GM21528 (cell line): ENCODE results near the gene MS4A6A.
A peak's percentile ranks its signal among the peaks of the same experiment; 100 is the strongest.
"Not testable (repeated sequence)": the region's sequence is repeated elsewhere in the genome, so short reads cannot be mapped to it uniquely, and the experiment has no call there.

ENCODE experiments used
- ATAC-seq: cut with Tn5 transposase; IDR thresholded peaks from one replicate; pipeline ENCODE4 v1.9.1; 2021; ENCODE audit warnings: mild to moderate bottlenecking, moderate library complexity; ENCODE audit not compliant: unreplicated experiment, low FRiP score

Gene MS4A6A

DNA sequence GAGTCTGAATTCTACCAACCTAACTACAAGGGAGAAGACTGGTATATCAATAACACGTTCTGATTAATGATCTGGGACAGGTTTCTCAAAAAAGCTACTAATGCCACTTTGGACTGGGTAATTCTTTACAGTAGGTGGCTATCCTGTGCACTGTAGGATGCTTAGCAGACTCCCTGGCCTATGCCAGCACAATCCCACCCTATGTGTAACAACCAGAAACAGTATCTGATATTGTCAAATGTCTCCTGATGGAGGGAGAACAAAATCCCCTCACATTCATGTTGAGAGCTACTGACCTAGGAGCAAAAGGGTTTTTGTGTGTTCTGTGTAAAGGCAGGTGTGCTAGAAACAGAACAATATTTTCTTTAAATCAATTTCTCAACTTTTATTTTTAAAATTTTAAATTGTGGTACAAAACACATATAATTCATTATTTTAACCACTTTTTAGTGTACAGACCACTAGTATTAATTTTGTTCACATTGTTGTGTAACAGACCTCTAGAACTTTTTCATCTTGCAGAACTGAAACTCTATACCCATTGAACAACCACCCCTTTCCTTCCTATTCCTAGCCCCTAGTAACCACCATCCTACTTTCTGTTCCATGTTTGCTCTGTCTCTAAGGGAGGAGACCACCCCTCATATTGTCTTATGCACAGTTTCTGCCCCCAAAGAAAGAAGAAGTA, 2.1 kb upstream of the MS4A6A start:
- peak; percentile 79 for ATAC-seq

DNA sequence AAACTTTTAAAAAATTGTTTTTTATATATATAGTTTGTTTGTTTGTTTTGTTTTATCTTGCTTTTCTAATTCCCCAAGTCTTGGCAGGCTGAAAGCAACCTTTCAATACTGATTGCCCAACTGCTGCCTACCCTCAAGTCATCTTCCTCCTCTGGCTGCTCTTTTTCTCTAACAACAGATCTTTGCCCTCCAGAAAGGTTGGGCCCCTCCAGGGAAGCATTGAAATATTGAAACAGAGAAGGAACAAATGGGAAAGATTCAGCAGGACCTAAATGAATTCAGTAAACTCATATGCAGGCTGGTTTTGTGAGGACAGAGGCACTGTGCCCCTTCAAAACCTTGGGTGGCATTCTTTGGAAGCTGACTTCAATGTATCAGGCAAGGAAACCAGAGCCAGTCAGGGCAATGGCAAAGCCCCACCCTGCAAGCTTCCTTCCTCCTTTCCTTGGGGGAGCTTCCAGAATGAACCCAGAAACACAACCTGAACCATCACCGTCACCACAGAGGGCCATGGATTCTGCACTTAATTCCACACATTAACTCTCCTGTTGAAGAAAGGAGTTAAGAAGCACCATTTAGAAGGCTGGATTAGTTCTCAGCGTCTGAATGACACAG, 815 bp upstream of the MS4A6A start:
- ATAC-seq = no peak

DNA sequence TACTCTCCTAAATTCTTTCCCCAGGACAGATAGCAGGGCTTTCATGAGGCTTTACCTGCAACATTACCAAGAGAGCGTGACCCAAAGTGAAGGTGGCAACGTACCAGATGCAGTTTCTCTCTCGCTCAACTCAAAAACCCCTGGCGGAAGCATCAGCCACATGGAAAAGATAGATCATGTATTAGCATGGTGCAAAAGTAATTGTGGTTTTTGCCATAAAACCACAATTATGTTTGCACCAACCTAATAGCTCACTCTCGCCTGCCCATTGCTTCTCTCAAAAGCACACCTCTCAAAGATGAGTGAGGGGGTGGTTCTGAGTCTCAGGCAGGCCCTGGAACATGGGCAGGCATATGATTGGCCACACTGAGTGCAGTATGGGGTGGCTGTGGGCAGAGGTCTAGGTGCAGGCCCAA, 7.0 kb downstream of the MS4A6A start:
- ATAC-seq = no peak

DNA sequence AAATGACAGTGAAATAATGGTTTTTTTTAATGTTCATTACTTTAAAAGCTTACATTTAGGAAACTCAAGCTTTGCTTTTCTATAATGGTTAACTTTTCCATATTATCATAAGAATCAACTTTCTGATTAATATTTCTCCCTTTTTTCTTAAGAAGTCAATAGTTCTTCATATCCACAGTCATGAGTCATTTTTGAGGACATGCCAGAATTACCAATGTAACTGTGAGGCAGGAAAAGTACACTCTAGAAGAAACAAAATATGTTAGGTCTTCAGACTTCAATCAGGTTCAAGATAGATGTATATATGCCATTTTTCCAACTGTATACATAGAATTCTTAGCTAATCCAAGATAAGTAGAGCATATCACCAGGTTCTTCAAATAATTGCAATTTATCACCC, 10.9 kb downstream of the MS4A6A start:
- no peak for ATAC-seq

DNA sequence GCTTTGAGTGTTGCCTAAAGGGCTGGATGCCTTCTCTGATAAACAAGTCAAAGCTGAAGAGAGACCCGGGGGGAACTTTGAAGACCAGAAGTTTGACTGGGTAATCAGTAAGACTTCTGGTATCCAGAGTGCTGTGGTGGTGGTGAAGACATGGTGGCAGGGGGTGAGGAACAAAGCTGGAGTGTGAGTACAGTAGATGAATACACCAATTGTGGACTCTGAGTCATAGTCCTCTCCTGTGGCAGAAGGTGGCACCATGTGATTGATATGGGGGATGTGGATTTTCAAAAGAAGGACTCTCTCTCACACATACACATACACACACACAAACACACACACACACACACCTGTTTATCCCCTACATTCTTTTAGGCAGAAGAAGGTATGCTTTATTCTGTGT, 12.3 kb downstream of the MS4A6A start:
- no peak for ATAC-seq

DNA sequence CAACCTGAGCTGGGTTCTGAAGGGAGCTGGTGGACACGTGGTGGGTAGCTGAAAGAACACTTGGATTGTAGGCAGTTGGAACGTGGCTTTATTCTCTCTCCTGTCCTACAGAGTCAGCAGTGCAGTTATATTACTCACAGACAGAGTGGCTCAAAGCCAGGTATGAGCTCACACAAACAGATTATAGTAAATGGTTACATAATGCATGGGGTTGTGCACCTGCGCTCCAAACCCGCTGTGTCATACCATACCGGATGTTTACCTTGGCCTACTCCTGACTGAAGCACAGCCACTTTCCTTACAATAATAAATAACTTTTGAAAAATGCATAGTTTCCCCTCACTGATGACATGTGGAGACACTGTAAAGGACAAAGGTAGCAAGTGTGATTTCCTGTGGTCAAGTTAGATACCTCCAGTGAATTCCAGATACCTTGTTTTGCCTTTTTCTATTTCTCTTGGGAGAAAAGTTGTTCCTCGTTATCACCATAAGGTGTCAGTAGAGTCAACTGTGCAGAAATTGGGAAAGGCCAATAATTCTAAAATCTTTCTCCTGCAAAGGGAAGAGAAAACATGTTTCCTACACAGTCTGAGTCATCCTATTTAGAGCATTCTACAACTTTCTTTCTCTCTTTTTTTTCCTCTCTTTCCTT, 13.5 kb downstream of the MS4A6A start:
- no peak for ATAC-seq

DNA sequence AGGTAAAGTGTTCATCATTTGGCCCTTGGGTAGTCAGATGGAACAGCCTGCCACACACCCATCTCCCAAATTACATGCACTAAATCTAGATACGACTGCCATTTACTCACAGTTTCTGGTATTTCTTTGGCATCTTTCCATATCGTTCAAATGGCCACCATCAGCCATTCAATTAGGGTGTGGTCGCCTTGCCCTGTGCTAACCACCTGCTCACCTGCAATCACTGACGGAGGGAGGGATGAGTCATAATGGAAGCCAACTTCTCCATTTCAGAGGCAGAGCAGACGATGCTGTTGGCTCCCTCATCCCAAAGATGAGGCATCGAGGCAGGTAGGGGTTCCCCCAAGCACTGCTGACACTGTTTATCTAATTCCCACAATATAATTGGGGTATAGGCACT, 14.6 kb downstream of the MS4A6A start:
- ATAC-seq = no peak

DNA sequence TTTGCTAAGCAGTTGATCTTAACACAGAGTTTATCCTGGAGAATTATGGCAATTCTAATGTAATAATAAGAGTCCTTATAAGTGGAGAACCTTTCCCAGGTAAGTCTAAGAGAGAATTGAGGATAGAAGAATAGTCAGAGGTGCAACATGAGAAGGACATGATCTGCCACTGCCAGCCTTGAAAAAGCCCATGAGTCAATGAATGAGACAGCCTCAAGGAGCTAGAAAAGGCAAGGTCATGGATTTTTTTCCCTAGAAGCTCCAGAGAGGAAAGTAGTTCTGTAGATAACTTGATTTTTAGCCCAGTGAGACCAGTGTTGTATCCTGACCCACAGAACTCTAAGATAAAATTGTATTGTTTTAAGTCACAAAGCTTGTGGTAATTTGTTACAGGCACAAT, 16.9 kb downstream of the MS4A6A start:
- ATAC-seq = no peak

DNA sequence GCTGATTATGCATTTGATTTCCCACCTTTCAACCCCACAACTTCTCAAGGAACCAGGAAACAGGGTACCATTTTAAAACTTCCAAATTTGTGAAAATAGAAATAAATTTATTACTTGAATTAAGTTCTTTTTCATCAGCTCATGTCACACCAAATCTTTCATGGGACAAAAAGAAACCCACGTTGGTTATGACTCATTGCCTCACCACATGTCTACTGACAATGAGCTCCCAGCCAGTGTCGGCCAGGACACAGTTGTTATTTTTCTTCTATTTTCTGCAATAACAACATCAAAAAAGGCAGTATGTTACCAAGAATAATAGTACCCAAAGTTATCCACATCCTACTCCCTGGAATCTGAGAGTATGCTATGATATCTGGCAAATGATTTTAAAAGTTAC, 17.3 kb downstream of the MS4A6A start:
- no peak for ATAC-seq

DNA sequence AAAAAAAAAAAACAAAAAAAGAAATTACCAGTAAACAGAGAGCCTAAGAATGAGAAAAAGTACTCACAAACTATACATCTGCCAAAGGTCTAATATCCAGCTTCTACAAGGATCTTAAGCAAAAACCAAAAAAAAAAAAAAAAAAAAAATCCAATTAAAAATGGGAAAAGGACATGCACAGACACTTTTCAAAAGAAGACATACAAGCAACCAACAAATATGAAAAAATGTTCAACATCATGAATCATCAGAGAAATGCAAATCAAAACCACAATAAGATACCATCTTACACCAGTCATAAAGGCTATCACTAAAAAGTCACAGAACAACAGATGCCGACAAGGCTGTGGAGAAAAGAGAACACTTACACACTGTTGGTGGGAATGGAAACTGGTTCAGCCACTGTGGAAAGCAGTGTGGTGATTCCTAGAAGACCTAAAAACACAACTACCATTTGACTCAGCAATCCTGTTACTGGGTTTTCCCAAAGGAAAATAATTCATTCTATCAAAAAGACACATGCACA, 18.3 kb downstream of the MS4A6A start:
- ATAC-seq = no peak

DNA sequence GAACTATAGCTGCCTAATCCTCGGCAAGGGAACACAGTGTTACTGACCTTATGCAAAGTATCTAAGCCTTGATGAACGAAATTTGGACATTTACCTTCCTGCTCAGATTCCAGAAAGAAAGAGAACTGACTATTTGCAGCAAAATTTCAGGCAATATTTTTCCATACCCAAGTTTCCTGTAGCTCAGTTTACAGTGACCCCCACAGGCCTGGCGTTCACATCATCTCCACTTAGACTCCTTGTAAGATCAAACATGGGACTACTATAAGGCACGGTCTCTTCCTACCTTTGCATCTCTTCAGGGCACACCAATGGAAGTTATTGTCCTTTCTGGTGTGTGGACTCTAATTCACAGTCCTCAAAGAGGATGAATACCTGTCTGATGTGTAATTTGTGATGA, 21.1 kb downstream of the MS4A6A start:
- no peak for ATAC-seq

DNA sequence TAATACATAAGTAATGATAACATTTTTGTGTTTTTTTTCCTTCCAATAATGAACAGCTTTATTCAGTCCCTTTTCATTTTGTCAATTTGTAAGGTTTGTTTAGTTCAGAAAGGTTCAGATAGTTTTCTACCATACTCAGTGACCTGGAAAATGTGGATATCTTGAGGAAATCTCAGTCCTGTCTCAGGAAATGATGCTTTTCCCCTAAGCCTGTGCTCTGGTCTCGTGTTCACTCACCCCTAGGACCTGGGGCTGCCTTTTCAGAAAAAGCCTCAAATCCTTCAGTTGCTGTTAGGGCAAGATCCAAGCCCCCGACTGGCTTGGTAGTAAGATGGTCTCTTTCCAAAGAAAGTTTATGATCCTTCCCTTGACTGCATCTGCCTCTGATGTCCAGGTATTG, 21.8 kb downstream of the MS4A6A start:
- no peak for ATAC-seq

DNA sequence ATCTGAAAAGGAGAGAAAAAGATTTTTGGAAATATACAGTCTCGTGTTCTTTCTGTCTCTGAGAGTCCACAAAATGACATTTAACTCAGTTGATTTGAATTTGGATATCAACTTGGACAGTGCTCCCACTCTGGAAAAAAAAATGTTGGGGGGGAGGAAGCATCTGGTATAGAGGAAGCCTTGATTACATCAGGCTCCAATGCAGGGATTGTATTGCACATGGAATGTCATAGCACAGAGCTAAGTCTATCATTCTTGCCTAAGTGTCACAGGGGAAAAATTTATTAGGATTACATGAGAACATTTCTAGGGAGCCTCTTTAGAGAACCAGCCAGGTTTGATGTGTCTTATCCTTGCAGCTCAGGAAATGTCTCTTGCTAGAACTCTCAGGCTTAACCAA, 23.0 kb downstream of the MS4A6A start:
- no peak for ATAC-seq

DNA sequence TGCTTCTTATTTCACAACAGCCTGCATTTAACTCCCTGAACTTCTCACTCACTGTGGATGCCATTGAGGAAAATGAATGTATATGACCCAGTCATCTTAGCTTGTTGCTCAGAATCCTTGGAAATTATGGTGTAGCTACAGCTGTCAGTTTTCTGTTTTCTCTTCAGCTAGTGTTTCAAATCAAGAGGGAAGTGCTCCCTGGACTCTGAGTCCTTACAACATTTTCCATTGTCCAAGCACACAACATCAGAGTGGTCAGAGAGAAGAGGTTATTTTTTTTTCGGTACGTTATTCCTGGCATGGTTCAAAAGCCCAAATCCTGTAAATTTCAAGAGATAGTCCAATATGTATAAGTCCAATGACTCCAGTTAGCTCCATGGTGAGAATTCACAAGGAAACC, 23.6 kb downstream of the MS4A6A start:
- ATAC-seq = no peak

DNA sequence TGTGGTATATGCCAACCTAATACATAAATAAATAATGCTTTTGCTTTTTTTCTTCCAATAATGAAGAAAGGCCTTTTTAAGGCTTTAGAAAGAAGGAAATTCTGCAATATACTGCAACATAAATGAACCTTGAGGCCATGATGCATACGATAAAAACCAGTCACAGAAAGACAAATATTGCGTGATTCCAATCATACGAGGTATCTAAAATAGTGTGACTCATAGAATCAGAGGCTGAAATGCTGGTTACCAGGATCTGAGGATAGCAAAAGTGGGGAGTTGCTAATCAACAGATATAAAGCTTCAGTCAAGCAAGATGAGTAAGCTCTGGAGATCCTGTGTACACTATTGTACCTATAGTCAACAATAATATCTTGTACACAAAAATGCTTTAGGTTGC, 24.2 kb downstream of the MS4A6A start:
- no peak for ATAC-seq

DNA sequence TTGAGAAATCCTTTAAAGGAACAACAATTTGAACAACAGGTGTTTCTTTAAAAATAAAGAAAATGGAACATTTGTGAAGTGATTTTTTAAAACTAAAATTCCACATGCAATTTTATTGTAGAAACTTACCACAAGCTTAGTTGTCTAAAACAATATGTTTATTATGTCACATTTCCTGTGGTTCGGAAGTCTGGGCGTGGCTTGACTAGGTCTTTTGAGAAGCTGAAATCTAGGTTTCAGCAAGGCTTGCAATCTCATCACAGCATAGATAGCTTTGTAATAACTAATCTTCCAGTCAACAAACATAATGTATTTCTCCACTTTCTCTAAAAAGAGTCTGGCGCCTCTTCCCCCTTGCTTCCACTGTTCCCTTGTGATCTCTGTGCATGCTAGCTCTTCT, 27.0 kb downstream of the MS4A6A start:
- ATAC-seq = no peak

DNA sequence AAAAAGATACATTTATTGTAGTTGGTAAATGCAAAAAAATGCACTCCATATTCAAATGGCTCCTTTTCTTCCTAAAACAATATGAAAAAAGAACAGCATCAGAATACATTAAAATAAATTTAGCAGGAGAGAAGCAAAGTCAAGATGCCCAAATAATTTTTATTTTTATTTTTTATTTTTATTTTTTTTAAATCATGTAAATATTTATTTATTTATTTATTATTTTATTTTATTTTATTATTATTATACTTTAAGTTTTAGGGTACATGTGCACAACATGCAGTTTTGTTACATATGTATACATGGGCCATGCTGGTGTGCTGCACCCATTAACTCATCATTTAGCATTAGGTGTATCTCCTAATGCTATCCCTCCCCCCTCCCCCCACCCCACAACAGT, 30.2 kb downstream of the MS4A6A start:
- not testable (repeated sequence) for ATAC-seq

DNA sequence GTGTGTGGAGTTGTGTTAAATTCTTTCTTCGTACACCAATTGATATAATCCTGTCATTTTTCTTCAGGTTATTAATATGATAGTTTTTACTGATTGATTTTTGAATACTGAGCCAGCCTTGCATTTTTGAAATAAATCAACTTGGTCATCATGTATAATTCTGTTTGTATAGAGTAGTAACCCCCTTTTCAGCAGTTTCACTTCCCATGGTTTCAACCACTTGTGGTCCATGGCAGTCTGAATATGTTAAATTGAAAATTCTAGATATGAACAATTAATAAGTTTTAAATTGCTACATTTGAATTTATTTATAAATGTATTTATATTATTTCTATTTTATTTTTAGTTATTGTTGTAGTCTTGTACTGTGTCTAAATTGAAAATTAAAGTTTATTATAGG, 32.6 kb downstream of the MS4A6A start:
- ATAC-seq = no peak

DNA sequence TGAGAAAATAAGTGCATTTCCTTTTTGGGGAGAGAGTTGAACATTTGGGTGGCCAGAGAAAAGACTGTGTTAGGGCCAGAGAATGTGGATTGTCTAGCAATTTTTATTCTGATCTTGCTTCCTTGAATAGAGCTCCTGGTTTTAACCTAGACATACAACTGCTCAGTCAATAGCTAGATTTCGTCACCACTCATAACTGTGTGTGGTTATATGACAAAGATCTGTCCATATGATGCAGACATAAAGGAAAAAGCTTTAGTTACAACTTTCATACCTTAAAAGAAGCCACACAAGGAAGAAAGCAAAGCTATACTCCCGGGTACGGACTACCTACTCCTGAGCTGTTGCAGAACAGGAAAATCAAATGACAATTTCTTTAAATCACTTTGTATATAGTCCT, 37.2 kb downstream of the MS4A6A start:
- ATAC-seq = no peak

DNA sequence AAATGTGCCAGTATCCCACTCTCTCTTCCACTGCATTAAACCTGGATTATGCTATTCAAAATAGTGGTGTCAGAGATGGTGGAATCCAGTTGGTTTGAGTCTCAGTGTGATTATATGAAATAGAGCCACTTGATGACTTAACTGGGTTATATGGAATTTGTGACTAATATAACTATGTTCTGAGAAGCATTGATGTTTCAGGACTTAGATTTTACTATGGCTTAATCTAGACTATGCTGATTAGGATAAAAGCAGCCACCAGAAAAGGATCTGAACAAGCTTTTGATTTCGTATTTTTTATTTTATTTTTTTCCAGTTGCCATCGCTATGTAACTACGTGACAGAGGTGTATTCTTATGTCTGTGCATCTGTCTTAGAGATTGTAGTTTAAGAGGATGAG, 39.1 kb downstream of the MS4A6A start:
- ATAC-seq = no peak

DNA sequence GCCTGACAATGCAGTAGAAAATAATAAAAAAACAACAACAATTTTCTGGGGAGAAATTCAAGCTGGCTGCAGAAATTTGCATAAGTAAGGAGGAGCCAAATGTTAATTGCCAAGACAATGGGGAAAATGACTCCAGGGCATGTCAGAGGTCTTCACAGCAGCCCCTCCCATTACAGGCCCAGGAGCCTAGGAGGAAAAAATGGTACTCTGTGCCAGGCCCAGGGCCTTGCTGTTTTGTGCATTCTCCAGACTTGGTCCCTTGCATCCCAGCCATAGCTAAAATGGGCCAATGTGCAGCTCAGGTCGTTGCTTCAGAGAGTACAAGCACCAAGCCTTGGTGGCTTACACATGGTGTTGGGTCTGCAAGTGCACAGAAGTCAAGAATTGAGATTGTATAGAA, 49.0 kb downstream of the MS4A6A start:
- no peak for ATAC-seq

DNA sequence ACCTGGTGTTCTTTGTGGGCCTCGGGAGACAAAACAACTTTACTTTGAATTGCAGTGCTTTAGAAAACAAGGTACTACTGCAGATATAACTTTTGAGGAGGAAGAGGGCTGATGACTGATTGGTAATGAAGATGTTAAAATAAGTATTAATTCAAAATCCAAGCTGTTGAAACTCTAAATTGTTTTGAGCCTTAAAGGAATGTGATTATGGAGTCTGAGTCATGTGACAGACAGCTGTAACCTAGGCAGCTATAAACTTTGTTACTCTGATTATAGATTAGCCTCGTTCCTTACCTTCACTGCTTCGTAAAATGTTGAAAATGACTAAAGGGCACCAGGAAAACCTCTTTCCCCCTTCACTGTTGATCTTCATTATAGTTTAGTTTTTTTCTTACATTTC, 51.0 kb downstream of the MS4A6A start:
- no peak for ATAC-seq
